ENCODE results near the gene GPAT2. TPM values are rescaled to one million over a fixed set of nuclear protein-coding genes. Genes with fewer than 3 reads are reported as not detected.
"Not testable (repeated sequence)": the region's sequence is repeated elsewhere in the genome, so short reads cannot be mapped to it uniquely, and the experiment has no call there.

Gene GPAT2
- total RNA-seq, 1 donor from 2014 or later, result 2.6 TPM

GRCh38 chr2:96022701-96023447, 11.8 kb downstream of the GPAT2 start:
- DNase-seq (ENCODE audit: low spot score), result peak; percentile 90

GRCh38 chr2:96022126-96022525, 12.6 kb downstream of the GPAT2 start:
- DNase-seq (ENCODE audit: low spot score), result not testable (repeated sequence)

GRCh38 chr2:96021142-96021541, 13.6 kb downstream of the GPAT2 start:
- DNase-seq (ENCODE audit: low spot score), result not testable (repeated sequence)

GRCh38 chr2:96019909-96020590, 14.7 kb downstream of the GPAT2 start:
- not testable (repeated sequence) for DNase-seq (ENCODE audit: low spot score)

- not testable (repeated sequence) for DNase-seq (ENCODE audit: low spot score)
Measured at GRCh38 chr2:96016321-96016720, 18.4 kb downstream of the GPAT2 start.

GRCh38 chr2:96012792-96013264, 21.9 kb downstream of the GPAT2 start:
- not testable (repeated sequence) for DNase-seq (ENCODE audit: low spot score)

- DNase-seq (ENCODE audit: low spot score), result not testable (repeated sequence)
Measured at GRCh38 chr2:96012086-96012791, 22.5 kb downstream of the GPAT2 start.

GRCh38 chr2:96011129-96011455, 23.6 kb downstream of the GPAT2 start:
- peak; percentile 12 for DNase-seq (ENCODE audit: low spot score)

GRCh38 chr2:96010320-96011128, 24.2 kb downstream of the GPAT2 start:
- peak; percentile 94 for DNase-seq (ENCODE audit: low spot score)

- not testable (repeated sequence) for DNase-seq (ENCODE audit: low spot score)
Measured at GRCh38 chr2:96009833-96010232, 24.9 kb downstream of the GPAT2 start.

- not testable (repeated sequence) for DNase-seq (ENCODE audit: low spot score)
Measured at GRCh38 chr2:96008051-96008450, 26.7 kb downstream of the GPAT2 start.

- not testable (repeated sequence) for DNase-seq (ENCODE audit: low spot score)
Measured at GRCh38 chr2:96006248-96006647, 28.5 kb downstream of the GPAT2 start.

- DNase-seq (ENCODE audit: low spot score), result peak; percentile 52
Measured at GRCh38 chr2:95992520-95993272, 42.0 kb downstream of the GPAT2 start.

- DNase-seq (ENCODE audit: low spot score), result not testable (repeated sequence)
Measured at GRCh38 chr2:95992102-95992501, 42.6 kb downstream of the GPAT2 start.

GRCh38 chr2:95991351-95992094, 43.2 kb downstream of the GPAT2 start, which contains the start of gene ANKRD36C:
Gene ANKRD36C, minus strand, starts transcription at chr2:95991824. Its CDS starts 116 bp downstream, at chr2:95991708.
- peak; percentile 44 for DNase-seq (ENCODE audit: low spot score)

GRCh38 chr2:95990884-95991283, 43.8 kb downstream of the GPAT2 start:
- not testable (repeated sequence) for DNase-seq (ENCODE audit: low spot score)
